Embryonic facial prominence (tissue), 1 donor: ENCODE data around the gene PALS1.
"Not testable (repeated sequence)": the region's sequence is repeated elsewhere in the genome, so short reads cannot be mapped to it uniquely, and the experiment has no call there.

Experiments
- DNase-seq: peaks from one replicate; pipeline ENCODE4 v3.0.0-alpha.2; 2016; ENCODE audit errors: extremely low spot score

The PALS1 gene

DNA sequence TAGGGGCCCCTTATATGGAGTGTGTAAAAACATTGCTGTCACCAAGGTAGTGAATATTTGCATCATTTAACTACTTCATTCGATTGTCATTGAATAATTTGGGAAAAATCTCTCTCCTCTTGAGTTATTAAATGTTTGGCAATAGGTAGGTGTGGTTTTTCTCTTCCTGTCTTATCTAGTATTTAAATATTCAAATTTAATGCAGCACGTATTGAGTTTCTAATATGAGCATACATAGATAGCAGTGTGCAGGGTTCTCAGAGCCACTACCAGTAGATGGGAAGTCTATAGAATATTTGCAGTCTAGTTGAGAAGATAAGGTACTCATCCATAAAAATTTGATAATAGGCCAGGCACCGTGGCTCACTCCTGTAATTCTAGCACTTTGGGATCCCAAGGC, 16.7 kb downstream of the PALS1 start:
- DNase-seq, result no peak

DNA sequence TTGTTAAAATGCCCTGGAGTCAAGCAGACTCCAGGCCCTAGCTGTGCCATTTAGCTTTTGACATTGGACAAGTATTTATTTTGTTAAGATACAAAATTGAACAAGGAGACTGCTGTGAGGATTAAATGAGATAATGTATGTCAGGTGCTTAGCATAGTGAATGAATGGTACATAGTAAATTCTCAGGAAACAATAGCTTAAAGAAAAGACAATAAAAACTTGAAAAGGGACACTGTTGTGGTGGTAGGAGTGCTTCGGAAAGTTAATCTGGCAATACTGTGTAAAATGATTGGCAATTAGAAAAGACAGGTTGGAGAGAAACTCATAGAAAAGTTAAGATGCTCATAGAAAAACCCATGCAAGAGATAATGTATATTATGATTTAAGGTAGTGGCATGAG, 19.7 kb downstream of the PALS1 start:
- no peak for DNase-seq

DNA sequence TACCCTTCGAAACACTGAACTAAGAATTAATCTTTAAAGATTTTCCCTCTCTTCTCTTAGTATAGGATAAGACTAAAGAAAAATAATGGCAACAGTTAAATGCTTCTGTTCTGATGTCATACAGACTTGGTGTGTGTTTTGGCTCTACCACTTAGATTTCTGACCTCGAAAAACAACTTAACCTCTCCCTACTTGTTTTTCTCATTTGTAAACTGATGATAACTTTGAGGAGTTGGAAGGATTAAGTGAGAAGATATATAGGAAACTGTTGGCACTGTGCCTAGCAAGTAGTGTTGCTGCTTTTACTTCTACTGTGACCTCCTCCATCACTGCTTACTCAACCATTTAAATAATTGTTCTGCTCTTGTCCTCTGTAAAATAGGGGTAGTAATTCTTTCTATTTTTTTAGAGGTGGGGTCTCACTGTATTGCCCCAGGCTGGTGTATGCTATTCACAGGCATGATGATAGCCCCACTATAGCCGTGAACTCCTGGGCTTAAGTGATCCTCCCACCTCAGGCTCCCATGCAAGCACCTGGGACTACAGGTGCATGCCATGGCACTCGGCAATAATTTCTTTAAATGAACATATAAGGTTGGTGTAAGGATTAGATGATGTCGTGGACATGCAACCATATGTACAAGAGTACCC, 22.4 kb downstream of the PALS1 start:
- DNase-seq, result no peak

DNA sequence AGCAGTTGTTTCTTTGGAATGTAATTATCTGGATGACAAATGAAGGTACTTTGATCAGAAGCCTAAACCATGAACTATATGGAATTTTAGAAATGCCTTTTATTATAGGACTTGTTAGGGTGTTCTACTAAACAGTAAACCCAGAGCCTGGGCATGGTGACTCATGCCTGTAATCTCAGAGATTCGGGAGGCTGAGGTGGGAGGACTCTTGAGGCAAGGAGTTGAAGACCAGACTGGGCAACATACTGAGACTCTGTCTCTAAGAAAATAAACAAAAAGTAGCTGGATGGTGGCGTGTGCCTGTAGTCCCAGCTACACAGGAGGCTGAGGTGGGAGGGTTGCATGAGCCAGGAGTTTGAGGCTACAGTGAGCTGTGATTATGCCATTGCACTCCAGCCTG, 23.9 kb downstream of the PALS1 start:
- no peak for DNase-seq

DNA sequence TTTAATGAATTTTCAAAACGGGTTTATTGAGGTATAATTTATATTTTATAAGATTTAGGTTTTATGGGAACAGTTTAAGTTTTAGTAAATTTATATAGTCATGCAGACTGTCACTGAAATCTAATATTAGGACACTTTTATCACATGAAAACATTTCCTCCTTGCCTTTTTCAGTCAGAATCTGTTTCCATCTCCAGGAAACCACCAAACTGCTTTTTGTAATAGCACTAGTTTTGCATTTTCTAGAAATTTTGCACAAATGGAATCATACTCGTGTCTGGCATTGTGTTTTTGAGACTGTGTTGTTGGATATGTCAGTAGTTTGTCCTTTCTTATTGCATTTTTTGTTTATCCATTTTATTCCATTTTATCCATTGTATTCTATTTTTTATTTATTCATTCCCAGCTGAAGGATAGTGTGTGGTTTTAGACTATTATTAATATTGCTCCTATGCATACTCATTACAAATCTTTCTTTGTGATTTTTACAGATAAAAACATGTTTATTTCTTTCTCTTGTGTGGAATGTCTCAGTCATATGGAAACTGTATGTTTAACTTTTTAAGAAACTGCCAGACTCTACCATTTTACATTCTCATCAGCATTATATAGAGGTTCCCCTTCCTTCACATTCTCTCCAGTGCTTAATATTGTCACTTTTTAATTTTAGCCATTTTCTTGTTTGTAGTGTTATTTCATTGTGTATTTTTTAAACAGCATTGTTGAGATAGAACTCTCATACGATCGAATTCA, 26.5 kb downstream of the PALS1 start:
- DNase-seq, result no peak

DNA sequence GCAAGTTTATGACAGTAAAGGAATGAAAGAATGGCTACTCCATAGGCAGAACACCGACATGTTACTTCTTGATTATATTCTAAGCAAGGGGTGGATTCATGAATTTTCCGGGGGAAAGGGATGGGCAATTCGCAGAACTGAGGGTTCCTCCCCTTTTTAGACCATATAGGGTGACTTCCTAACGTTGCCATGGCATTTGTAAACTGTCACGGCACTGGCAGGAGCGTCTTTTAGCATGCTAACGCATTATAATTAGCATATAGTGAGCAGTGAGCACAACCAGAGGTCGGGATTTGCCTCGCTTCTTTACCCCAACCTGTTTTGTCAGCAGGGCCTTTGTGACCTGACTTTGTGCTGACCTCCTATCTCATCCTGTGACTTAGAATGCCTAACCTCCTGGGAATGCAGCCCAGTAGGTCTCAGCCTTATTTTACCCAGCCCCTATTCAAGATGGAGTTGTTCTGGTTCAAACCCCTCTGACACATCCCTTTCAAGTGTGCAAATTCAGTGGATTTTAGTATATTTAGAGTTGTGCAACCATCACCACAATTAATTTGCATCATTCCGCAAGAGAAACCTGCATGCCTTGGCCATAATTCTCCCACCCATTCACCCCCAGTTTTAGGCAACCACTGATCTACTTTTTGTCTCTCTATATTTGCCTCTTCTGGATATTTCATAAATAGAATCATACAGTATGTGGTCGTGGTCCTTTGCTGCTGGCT, 27.4 kb downstream of the PALS1 start:
- DNase-seq, result no peak

DNA sequence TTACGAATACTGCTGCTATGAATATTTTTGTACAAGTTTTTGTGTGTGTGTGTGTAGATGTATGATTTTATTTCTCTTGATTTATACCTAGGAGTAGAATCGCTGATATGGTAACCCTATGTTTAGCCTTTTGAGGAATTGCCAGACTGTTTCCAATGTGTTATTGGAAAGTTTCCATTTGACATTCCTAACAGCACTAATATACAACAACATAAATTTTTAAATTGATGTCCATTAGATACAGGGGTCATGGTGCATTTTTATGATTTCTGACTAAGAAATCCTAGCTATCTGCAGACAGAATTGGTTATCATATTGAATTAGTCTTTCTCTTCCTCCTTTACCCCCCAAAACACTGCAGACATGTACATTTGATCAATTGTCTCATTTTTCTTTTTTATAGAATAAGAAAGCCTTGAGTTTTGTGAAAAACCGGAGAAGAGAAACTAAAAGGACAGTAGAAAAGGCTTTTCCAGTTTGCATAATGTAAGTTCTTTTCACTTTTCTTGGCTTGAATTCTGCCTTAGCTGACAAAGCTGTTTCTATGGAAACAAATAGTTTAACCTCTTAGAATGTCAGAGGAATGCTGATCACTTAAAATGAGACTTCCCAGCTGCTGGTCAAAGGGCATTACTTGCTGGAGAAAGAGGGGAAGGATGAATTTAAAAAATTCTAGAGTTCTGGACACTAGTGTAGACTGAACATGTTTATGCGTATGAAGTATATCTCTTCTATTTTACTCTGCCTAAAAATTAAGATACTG, 28.2 kb downstream of the PALS1 start:
- DNase-seq, result peak; percentile 31

DNA sequence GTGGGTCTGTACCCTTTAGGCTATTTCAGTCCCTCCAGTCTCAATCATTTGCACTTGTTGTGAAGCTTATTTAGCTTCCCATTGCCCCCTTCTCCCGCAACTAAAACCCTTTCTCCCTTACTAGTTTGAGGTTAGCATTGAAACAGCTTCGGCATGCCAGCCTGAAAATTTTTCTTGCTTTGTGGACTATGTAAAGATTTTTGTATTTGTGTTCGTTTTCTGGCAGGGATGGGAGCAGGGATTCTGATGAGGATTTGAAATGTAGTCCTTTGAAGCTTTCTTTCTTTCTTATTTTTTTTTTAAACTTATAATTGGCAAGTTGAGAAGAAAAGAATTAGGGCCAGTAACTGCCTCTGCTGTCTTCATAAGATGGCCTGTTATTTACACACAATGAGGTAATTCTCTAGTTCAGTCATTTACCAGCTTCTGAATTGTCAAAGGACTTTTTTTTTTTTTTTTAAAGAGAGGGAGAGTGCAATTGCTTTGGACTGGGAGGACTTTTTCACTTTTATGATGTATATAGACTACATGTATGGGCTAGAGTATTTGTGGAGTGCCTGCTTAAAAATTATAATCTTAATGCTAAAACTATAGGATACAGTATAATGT, 29.0 kb downstream of the PALS1 start:
- no peak for DNase-seq

DNA sequence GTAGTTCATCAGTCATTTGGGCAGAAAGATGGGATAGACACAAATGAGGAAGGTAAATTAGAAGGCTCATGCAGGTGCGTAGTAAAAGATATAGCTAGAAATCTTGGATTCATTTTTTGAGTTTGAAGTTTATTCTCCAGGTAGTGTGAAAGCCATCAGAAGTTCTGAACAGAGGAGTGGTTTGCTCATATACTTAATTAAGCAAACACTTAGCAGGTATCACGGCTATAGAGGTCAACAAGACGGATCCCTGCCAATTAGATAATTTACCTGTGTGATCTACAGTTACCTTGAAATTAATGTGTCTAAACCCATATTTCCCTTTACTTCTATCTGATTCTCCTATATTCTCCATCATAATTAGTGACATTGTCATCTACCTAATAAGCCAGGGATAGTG, 29.7 kb downstream of the PALS1 start:
- no peak for DNase-seq

DNA sequence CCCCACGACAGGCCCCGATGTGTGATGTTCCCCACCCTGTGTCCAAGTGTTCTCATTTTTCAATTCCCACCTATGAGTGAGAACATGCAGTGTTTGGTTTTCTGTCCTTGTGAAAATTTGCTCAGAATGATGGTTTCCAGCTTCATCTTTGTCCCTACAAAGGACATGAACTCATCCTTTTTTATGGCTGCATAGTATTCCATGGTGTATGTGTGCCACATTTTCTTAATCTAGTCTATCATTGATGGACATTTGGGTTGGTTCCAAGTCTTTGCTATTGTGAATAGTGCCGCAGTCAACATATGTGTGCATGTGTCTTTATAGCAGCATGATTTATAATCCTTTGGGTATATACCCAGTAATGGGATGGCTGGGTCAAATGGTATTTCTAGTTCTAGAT, 32.0 kb downstream of the PALS1 start:
- not testable (repeated sequence) for DNase-seq

DNA sequence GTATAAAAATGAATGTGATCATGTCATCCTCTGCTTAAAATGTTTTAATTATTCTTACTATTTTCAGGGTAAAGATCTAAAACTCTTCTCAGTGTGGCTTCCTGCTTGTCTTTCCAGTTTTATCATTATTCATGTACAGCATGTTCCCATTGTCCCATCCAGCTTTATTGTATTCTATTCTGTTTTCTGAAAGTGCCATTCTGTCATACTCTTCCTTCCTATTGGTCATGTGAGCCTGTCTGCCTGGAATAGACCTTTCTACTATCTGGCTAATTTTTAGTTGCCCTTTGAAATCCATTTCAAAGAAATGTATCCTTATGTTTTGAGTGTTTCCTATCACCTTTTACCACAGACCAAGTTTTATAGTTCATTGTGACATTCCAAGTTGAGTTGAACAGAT, 34.9 kb downstream of the PALS1 start:
- no peak for DNase-seq

DNA sequence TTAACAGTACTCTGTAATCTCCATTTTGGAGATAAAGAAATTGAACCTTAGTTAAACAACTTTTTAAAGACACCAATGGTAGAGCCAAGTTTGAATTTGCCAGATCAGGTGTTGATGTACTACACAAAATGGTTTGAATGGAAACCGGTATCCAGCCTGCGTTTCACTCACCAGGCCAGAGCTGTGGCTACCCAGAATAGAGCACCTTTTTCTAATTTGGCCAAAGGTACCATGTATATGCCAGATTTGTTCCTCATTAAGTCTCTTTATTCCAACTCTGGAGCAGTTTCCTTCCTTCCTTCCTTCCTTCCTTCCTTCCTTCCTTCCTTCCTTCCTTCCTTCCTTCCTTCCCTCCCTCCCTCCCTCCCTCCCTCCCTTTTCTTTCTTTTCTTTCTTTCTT, 39.3 kb downstream of the PALS1 start:
- no peak for DNase-seq

DNA sequence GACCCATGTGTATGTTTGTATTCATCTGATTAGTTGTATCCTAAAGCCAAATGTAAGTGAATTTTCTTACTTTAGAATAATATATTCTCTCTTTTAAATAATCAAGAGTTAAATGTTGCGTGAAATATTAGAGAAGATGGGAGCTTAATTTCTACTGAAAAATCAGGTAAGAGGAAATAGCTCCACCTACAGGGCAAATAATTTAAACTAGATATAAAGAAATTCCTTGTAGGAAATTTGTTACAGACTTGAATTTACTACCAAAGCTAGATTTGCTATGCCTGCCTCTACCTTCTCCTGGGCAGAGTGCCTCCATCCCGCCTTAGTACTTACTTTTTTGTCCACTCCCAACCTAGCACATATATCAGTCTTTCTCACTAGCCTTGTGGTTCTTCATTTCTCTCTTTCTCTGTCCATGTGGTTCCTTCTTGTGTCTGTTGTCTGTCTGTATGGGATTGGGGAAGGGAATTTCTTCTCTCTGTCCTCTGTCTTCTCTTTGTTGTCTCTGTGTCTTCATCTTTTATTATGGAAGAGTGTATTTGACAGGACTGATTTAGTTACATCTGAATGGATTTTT, 44.7 kb downstream of the PALS1 start:
- peak; percentile 46 for DNase-seq
